Small intestine (tissue), 7 donors: ENCODE measurements around the gene LAMB2. TPM values are rescaled to one million over a fixed set of nuclear protein-coding genes. Genes with fewer than 3 reads are reported as not detected.

Experiments used
- DNase-seq, 2 donors: peaks; one replicate each; pipeline versions ENCODE4 v3.0.0 to v3.0.0-alpha.2; 2013
- FAIRE-seq: peaks from 2 replicates; lab custom pipeline; 2012; peaks lifted over from hg19 to GRCh38; lab: Jason Lieb, UNC
- H3K27ac ChIP-seq, 3 donors: one replicate each; pipeline ENCODE4 v1.5.1; 2013; ENCODE audit warnings: low read length in 2 of 3, mild to moderate bottlenecking in 2 of 3, control low read depth in 1 of 3, inconsistent platforms in 1 of 3, low read depth in 1 of 3, moderate library complexity in 1 of 3
- H3K27me3 ChIP-seq, 3 donors: one replicate each; pipeline ENCODE4 v1.6.1; 2013; ENCODE audit warnings: low read length in 3 of 3, inconsistent platforms in 1 of 3; ENCODE audit not compliant: control insufficient read depth in 3 of 3, insufficient read depth in 3 of 3
- H3K36me3 ChIP-seq, 3 donors: one replicate each; pipeline ENCODE4 v1.6.1; 2013; ENCODE audit warnings: low read length in 3 of 3, inconsistent platforms in 1 of 3, low read depth in 1 of 3, mild to moderate bottlenecking in 1 of 3, moderate library complexity in 1 of 3; ENCODE audit not compliant: control insufficient read depth in 3 of 3, insufficient read depth in 2 of 3
- H3K4me1 ChIP-seq, 3 donors: one replicate each; pipeline ENCODE4 v1.6.1; 2013; ENCODE audit warnings: low read length in 2 of 3, inconsistent platforms in 1 of 3, low read depth in 1 of 3, mild to moderate bottlenecking in 1 of 3, moderate library complexity in 1 of 3; ENCODE audit not compliant: control insufficient read depth in 3 of 3, insufficient read depth in 2 of 3
- H3K4me3 ChIP-seq, 3 donors: one replicate each; pipeline ENCODE4 v1.5.1; 2013; ENCODE audit warnings: low read length in 3 of 3, control low read depth in 1 of 3, inconsistent platforms in 1 of 3, low read depth in 1 of 3, mild to moderate bottlenecking in 1 of 3, moderate library complexity in 1 of 3
- H3K9me3 ChIP-seq, 2 donors: one replicate each; pipeline ENCODE4 v1.6.1; 2013; ENCODE audit warnings: low read depth in 1 of 2, low read length in 1 of 2; ENCODE audit not compliant: control insufficient read depth in 2 of 2, insufficient read depth in 1 of 2
- WGBS, 3 donors: extraction: QIAGEN DNeasy Blood & Tissue Kit; methylation state at CpG; one replicate each; pipeline ENCODE4 v1.1.7; 2013; 5-methylcytosine and 5-hydroxymethylcytosine counted together
- polyA plus RNA-seq, 4 donors: library from polyadenylated mRNA; stranded (reverse) in 3 of 4; unstranded in 1 of 4; fragments of 200-250 nt in 3 of 4; fragments of 120-200 nt in 1 of 4; gene quantifications; one replicate each; pipeline versions ENCODE4 v1.2.1 to v1.2.3, GENCODE V29; 2013
- donor health status: healthy with polysubstance abuse.
- donor health status: control.
- donor health status: control.
- donor health status: Bipolar disorder and iron deficiency.
- donor health status: healthy.

The LAMB2 gene
- polyA plus RNA-seq, 4 donors = 124 to 598 (median 246) TPM

GRCh38 chr3:49173116-49173791, 40.4 kb upstream of the LAMB2 start:
- Histone ChIP-seq H3K27ac (peak overlapping the region in 2 of 3 donors; percentile 46 to 95), H3K9me3 (no peaks in the 10 kb centered on the region), H3K36me3 (peaks cover 0 to 55% (median 0%) of the 10 kb centered on the region in 3 donors), H3K4me3 (peak overlapping the region in 1 of 3 donors; percentile 97), H3K4me1 (peaks cover 0 to 46% (median 6%) of the 10 kb centered on the region in 3 donors), H3K27me3 (no peaks in the 10 kb centered on the region)
- WGBS, 3 donors = 28 to 37% (median 29%) methylated on average over 3 of the region's 3 CpGs
- DNase-seq (peak; percentile 34 to 94), FAIRE-seq (no peak)

GRCh38 chr3:49172551-49173041, 39.7 kb upstream of the LAMB2 start:
- FAIRE-seq = no peak
- peak in 1 of 2 donors; percentile 41 for DNase-seq
- H3K9me3 ChIP-seq = no peaks in the 10 kb centered on the region
- no peaks in the 10 kb centered on the region for H3K27me3 ChIP-seq
- peak overlapping the region in 2 of 3 donors; percentile 81 to 95 for H3K27ac ChIP-seq
- 61 to 71% (median 71%) methylated on average over 7 of the region's 7 CpGs for WGBS, 3 donors
- peaks cover 0 to 46% (median 6%) of the 10 kb centered on the region in 3 donors for H3K4me1 ChIP-seq
- H3K36me3 ChIP-seq = peaks cover 0 to 49% (median 0%) of the 10 kb centered on the region in 3 donors
- H3K4me3 ChIP-seq = peak overlapping the region in 1 of 3 donors; percentile 97

- peak in 1 of 2 donors; percentile 45 for DNase-seq
- no peaks in the 10 kb centered on the region for H3K9me3 ChIP-seq
- H3K27me3 ChIP-seq = no peaks in the 10 kb centered on the region
- H3K4me3 ChIP-seq = peak overlapping the region; percentile 38 to 97 (median 62)
- WGBS, 3 donors = 30 to 44% (median 39%) methylated on average over 7 of the region's 7 CpGs
- peak overlapping the region in 2 of 3 donors; percentile 81 to 95 for H3K27ac ChIP-seq
- FAIRE-seq = no peak
- H3K4me1 ChIP-seq = peaks cover 0 to 50% (median 6%) of the 10 kb centered on the region in 3 donors
- H3K36me3 ChIP-seq = peaks cover 0 to 42% (median 0%) of the 10 kb centered on the region in 3 donors
These were observed 39.1 kb upstream of the LAMB2 start for GRCh38 chr3:49171775-49172500.

- H3K4me1 ChIP-seq = peaks cover 0 to 57% (median 6%) of the 10 kb centered on the region in 3 donors
- no peak for FAIRE-seq
- DNase-seq = peak; percentile 70 to 95
These were observed 38.4 kb upstream of the LAMB2 start, which contains the start of gene KLHDC8B for GRCh38 chr3:49171119-49171774. Gene KLHDC8B, plus strand, starts transcription at chr3:49171598. Its CDS starts 1,172 bp downstream, at chr3:49172770.

GRCh38 chr3:49170744-49171118, 37.9 kb upstream of the LAMB2 start:
- no peaks in the 10 kb centered on the region for H3K27me3 ChIP-seq
- H3K9me3 ChIP-seq = peaks cover 0 to 5% of the 10 kb centered on the region in 2 donors
- H3K4me3 ChIP-seq = peak overlapping the region; percentile 38 to 97 (median 62)
- DNase-seq (no peak), FAIRE-seq (no peak)
- peaks cover 0 to 30% (median 0%) of the 10 kb centered on the region in 3 donors for H3K36me3 ChIP-seq
- WGBS, 3 donors = 0 to 11% (median 11%) methylated on average over 1 of the region's 1 CpG
- H3K4me1 ChIP-seq = peaks cover 0 to 58% (median 6%) of the 10 kb centered on the region in 3 donors
- H3K27ac ChIP-seq = peak overlapping the region in 2 of 3 donors; percentile 53 to 95

More at GRCh38 chr3:49171119-49171774, 38.4 kb upstream of the LAMB2 start, which contains the start of gene KLHDC8B:
- Histone ChIP-seq H3K36me3 (peaks cover 0 to 35% (median 0%) of the 10 kb centered on the region in 3 donors), H3K4me3 (peak within 1 kb of the TSS; percentile 38 to 97 (median 62)), H3K27me3 (no peaks in the 10 kb centered on the region), H3K27ac (peak within 1 kb of the TSS in 2 of 3 donors; percentile 81 to 95), H3K9me3 (peaks cover 0 to 5% of the 10 kb centered on the region in 2 donors)
- 1 to 3% (median 1%) methylated on average over 47 to 57 of the region's 57 CpGs for WGBS, 3 donors

- DNase-seq (no peak), FAIRE-seq (no peak)
- 89 to 95% (median 91%) methylated on average over 6 of the region's 6 CpGs for WGBS, 3 donors
- Histone ChIP-seq H3K27ac (peak overlapping the region in 2 of 3 donors; percentile 67 to 85), H3K9me3 (peaks cover 0 to 5% of the 10 kb centered on the region in 2 donors), H3K4me1 (peaks cover 0 to 32% (median 7%) of the 10 kb centered on the region in 3 donors), H3K4me3 (peak overlapping the region in 2 of 3 donors; percentile 65 to 78), H3K36me3 (peaks cover 0 to 22% (median 6%) of the 10 kb centered on the region in 3 donors), H3K27me3 (no peaks in the 10 kb centered on the region)
These were observed 34.1 kb upstream of the LAMB2 start for GRCh38 chr3:49166752-49167556.
